ENCODE results near the gene SLC22A31.
A peak's percentile ranks its signal among the peaks of the same experiment; 100 is the strongest.

The SLC22A31 gene

GRCh38 chr16:89164847-89165680 is 35.3 kb downstream of the SLC22A31 start:
- no peak for DNase-seq (ENCODE audit: low read depth)

- DNase-seq (ENCODE audit: low read depth), result no peak
These were observed 35.9 kb downstream of the SLC22A31 start for GRCh38 chr16:89164436-89164835.

- DNase-seq (ENCODE audit: low read depth), result no peak
These were observed 37.0 kb downstream of the SLC22A31 start for GRCh38 chr16:89163297-89163696.

GRCh38 chr16:89161763-89162713 is 38.3 kb downstream of the SLC22A31 start:
- DNase-seq (ENCODE audit: low read depth), result no peak

GRCh38 chr16:89160977-89161701 is 39.2 kb downstream of the SLC22A31 start:
- DNase-seq (ENCODE audit: low read depth), result no peak

GRCh38 chr16:89159850-89160354 is 40.4 kb downstream of the SLC22A31 start:
- DNase-seq (ENCODE audit: low read depth), result no peak

GRCh38 chr16:89159066-89159849 is 41.1 kb downstream of the SLC22A31 start:
- DNase-seq (ENCODE audit: low read depth), result no peak

GRCh38 chr16:89157778-89158177 is 42.6 kb downstream of the SLC22A31 start:
- DNase-seq (ENCODE audit: low read depth), result no peak

GRCh38 chr16:89156740-89157645 is 43.3 kb downstream of the SLC22A31 start:
- DNase-seq (ENCODE audit: low read depth), result no peak

GRCh38 chr16:89155851-89156739 is 44.2 kb downstream of the SLC22A31 start:
- DNase-seq (ENCODE audit: low read depth), result no peak

GRCh38 chr16:89155184-89155679 is 45.1 kb downstream of the SLC22A31 start:
- DNase-seq (ENCODE audit: low read depth), result peak; percentile 79

GRCh38 chr16:89154390-89155183 is 45.8 kb downstream of the SLC22A31 start:
- no peak for DNase-seq (ENCODE audit: low read depth)

- DNase-seq (ENCODE audit: low read depth), result no peak
These were observed 46.5 kb downstream of the SLC22A31 start for GRCh38 chr16:89153848-89154271.

GRCh38 chr16:89152831-89153700 is 47.3 kb downstream of the SLC22A31 start:
- no peak for DNase-seq (ENCODE audit: low read depth)

GRCh38 chr16:89150981-89151380 is 49.4 kb downstream of the SLC22A31 start:
- no peak for DNase-seq (ENCODE audit: low read depth)

- DNase-seq (ENCODE audit: low read depth), result no peak
These were observed 50.1 kb downstream of the SLC22A31 start for GRCh38 chr16:89150090-89150835.
